HEK293T (cell line): ENCODE measurements around the gene KLK1.

ENCODE experiments used
- CTCF ChIA-PET: fragments of 350-600 bp; formaldehyde crosslinking; extraction: SDS; loops from one replicate; lab custom pipeline; 2021; ENCODE audit warnings: antibody characterized with exemption, inconsistent platforms; lab: Yijun Ruan, JAX
- POLR2A ChIA-PET: fragments of 350-600 bp; formaldehyde crosslinking; extraction: SDS; loops from one replicate; lab custom pipeline; 2020; ENCODE audit warnings: antibody characterized with exemption, inconsistent platforms; lab: Yijun Ruan, JAX
- DNase-seq: peaks from one replicate; pipeline ENCODE4 v3.0.0; 2012; ENCODE audit warnings: mixed read lengths; ENCODE audit errors: extremely low spot score
- ARNT ChIP-seq: fragments of 450-650 bp; IDR thresholded peaks from 2 replicates; pipeline ENCODE4 v1.6.1; 2017; ENCODE audit warnings: mild to moderate bottlenecking
- BHLHE40 ChIP-seq: fragments of 450-650 bp; IDR thresholded peaks from 2 replicates; pipeline ENCODE4 v1.6.1; 2016; ENCODE audit warnings: mild to moderate bottlenecking, moderate library complexity, borderline replicate concordance
- CTBP1 ChIP-seq: fragments of 450-650 bp; IDR thresholded peaks from 2 replicates; pipeline ENCODE4 v1.6.1; 2016; ENCODE audit warnings: borderline replicate concordance
- ELF4 ChIP-seq: fragments of 450-650 bp; IDR thresholded peaks from 2 replicates; pipeline ENCODE4 v1.6.1; 2017; ENCODE audit warnings: antibody characterized with exemption
- FOXA1 ChIP-seq: fragments of 450-650 bp; IDR thresholded peaks from 2 replicates; pipeline ENCODE4 v1.6.1; 2016; ENCODE audit warnings: mild to moderate bottlenecking
- FOXK2 ChIP-seq: fragments of 450-650 bp; IDR thresholded peaks from 2 replicates; pipeline ENCODE4 v1.6.1; 2016; ENCODE audit warnings: mild to moderate bottlenecking
- FOXM1 ChIP-seq: fragments of 450-650 bp; IDR thresholded peaks from 2 replicates; pipeline ENCODE4 v1.6.1; 2017; ENCODE audit warnings: mild to moderate bottlenecking, borderline replicate concordance
- HDGF ChIP-seq: fragments of 450-650 bp; IDR thresholded peaks from 2 replicates; pipeline ENCODE4 v1.6.1; 2017; ENCODE audit warnings: antibody characterized with exemption, borderline replicate concordance
- L3MBTL2 ChIP-seq: fragments of 450-650 bp; conservative IDR thresholded peaks from 2 replicates; pipeline ENCODE4 v1.6.1; 2016; ENCODE audit warnings: mild to moderate bottlenecking
- LEF1 ChIP-seq: fragments of 450-650 bp; IDR thresholded peaks from 2 replicates; pipeline ENCODE4 v1.6.1; 2017; ENCODE audit warnings: mild to moderate bottlenecking, borderline replicate concordance
- NFRKB ChIP-seq: fragments of 450-650 bp; IDR thresholded peaks from 2 replicates; pipeline ENCODE4 v1.6.1; 2016; ENCODE audit warnings: mild to moderate bottlenecking, moderate library complexity
- PKNOX1 ChIP-seq: fragments of 450-650 bp; IDR thresholded peaks from 2 replicates; pipeline ENCODE4 v1.6.1; 2016
- SP1 ChIP-seq: fragments of 450-650 bp; IDR thresholded peaks from 2 replicates; pipeline ENCODE4 v1.6.1; 2017
- SUZ12 ChIP-seq: fragments of 450-650 bp; IDR thresholded peaks from 2 replicates; pipeline ENCODE4 v1.6.1; 2016; ENCODE audit warnings: mild to moderate bottlenecking
- TARDBP ChIP-seq: fragments of 450-650 bp; IDR thresholded peaks from 2 replicates; pipeline ENCODE4 v1.6.1; 2016
- ZNF384 ChIP-seq: fragments of 450-650 bp; IDR thresholded peaks from 2 replicates; pipeline ENCODE4 v1.6.1; 2016

Gene KLK1

DNA sequence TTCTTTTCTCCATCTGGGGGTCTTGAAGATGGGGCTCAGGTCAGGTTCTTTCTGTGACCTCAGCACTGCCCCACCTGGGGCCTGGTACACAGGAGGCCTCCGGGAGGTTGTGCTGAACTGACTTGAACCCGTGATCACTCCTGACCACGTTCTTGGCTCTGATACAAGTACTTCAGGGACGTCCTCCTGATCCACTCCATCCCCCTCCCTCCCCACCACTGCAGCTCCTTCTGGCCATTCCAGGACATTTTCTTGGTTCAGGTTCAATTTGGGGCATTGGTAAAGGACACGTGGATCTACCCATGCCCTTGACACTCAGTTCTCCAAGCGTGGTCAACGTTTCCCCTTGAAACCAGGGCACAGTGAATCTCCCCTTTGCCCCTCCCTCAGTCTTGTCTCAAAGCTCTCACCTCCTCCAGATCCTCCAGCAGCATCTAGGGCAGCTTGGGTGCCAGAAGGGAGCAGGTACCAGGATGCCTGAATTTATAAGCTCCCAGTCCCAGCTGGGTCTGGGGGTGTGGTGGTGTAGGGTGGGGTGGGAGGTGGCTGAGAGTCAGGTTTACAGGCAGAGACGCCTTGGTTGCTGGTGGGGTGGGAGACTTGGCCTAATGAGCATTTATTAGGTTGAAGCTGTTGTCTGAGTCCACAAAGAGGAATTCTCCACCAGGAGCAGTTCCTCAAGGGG lies 9.7 kb upstream of the KLK1 start, which contains the start of gene KLK15:
TSS of gene KLK15 (minus strand) at position 458 of the 685 bp plus-strand sequence. CDS start 2,082 bp downstream, outside the sequence.
- TF ChIP-seq BHLHE40, result no peak
- no peak for TF ChIP-seq NFRKB
- TF ChIP-seq SUZ12, result no peak
- no peak for TF ChIP-seq SP1
- no peak for TF ChIP-seq L3MBTL2
- TF ChIP-seq PKNOX1, result no peak
- no peak for TF ChIP-seq TARDBP
- TF ChIP-seq ARNT, result no peak
- TF ChIP-seq HDGF, result no peak
- no peak for TF ChIP-seq FOXM1
- no peak for TF ChIP-seq LEF1
- no peak for TF ChIP-seq CTBP1
- TF ChIP-seq FOXK2, result no peak
- no peak for TF ChIP-seq FOXA1
- TF ChIP-seq ELF4, result no peak
- DNase-seq, result no peak
- ChIA-PET POLR2A (no interaction called here), CTCF (no interaction called here)

- DNase-seq, result no peak
- TF ChIP-seq HDGF (no peak), FOXA1 (no peak), LEF1 (no peak), SUZ12 (no peak), FOXM1 (no peak), ZNF384 (no peak), NFRKB (no peak), FOXK2 (no peak), PKNOX1 (no peak), SP1 (no peak), ARNT (no peak)
- ChIA-PET CTCF (no interaction called here), POLR2A (no interaction called here)
Observed at GRCh38 chr19:50832666-50833065, 9.1 kb upstream of the KLK1 start.

DNA sequence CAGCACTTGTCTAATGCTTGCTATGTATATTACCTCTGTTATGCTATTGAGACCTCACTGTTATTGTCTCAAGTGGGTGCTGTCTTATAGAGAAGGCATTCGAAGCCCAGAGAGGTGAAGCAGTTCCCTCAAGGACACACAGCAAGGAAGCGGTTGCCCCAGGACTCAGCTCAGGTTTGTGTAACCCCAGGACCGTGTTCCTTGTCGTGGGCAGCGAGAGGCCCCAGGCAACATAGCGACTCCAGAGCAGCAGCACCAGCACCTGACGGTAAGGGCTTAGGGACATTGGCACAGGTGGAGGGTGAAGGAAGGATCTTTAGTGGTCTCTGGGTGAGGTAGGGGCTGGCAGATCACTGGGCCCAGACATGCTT lies 7.4 kb upstream of the KLK1 start:
- CTCF ChIA-PET, result no interaction called here

DNA sequence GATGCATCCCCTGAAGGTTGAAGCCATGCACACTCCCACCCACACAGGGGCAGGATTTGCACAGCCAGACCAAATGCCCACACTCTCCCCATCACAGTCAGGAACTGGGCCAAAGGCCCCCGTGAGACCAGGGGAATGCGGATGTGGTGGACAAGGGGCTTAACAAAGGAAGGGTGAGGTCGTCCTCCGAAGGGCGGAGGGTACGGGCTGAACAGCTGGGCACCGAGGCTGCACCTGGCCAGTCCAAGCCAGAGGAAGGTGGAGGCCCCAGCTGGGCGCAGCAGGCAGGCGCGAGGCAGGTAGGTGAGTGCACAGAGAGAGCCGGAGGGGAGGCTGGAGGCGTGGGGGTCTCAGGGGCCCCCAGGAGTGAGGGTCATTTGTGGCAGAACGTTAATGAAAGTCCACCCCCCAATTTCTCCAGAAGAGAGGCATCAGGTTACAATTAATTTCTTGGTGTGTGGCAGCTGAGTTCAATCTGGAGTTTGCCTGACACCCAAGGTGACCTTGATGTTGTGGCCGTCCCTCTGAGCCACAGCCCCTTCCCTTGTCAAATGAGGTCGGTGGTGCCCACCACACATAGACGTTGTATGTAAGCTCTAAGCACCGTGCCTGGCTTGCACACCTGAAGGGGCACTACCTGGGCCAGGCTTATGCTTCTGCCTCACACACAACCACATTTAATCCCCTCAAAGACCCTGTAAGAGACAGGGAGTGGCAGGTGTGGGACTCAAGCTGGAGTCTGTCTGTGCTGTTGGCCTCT lies 6.9 kb upstream of the KLK1 start:
- TF ChIP-seq CTBP1, result no peak
- no peak for TF ChIP-seq PKNOX1
- TF ChIP-seq LEF1, result no peak
- ChIA-PET POLR2A (no interaction called here), CTCF (interaction anchor here (0.6 kb wide), 1 partner anchor 187 kb away, joined by 3 read pairs; no protein-coding TSS in a partner anchor)

More for the DNA sequence above, 7.4 kb upstream of the KLK1 start:
- TF ChIP-seq LEF1, result no peak
- no peak for TF ChIP-seq ELF4
- TF ChIP-seq FOXA1, result no peak
- TF ChIP-seq SP1, result no peak
- no peak for TF ChIP-seq BHLHE40
- TF ChIP-seq PKNOX1, result no peak
- TF ChIP-seq NFRKB, result no peak
- no peak for TF ChIP-seq FOXM1
- TF ChIP-seq ARNT, result no peak
- DNase-seq, result no peak
- POLR2A ChIA-PET, result no interaction called here

GRCh38 chr19:50829801-50830200 lies 6.2 kb upstream of the KLK1 start:
- CTCF ChIA-PET, result interaction anchor here (0.6 kb wide), 1 partner anchor 187 kb away, joined by 3 read pairs; no protein-coding TSS in a partner anchor
- POLR2A ChIA-PET, result no interaction called here
- DNase-seq, result no peak
- no peak for TF ChIP-seq HDGF
- TF ChIP-seq BHLHE40, result no peak
- no peak for TF ChIP-seq LEF1
- no peak for TF ChIP-seq FOXA1
- TF ChIP-seq SP1, result no peak
- no peak for TF ChIP-seq FOXK2
- no peak for TF ChIP-seq PKNOX1
- TF ChIP-seq ELF4, result no peak
- TF ChIP-seq FOXM1, result no peak
- no peak for TF ChIP-seq NFRKB
- no peak for TF ChIP-seq ZNF384
- TF ChIP-seq SUZ12, result no peak

More for the DNA sequence above, 6.9 kb upstream of the KLK1 start:
- no peak for DNase-seq
